ENCODE data around the gene MCF2L2. TPM values are rescaled to one million over a fixed set of nuclear protein-coding genes. Genes with fewer than 3 reads are reported as not detected.
A peak's percentile ranks its signal among the peaks of the same experiment; 100 is the strongest.

MCF2L2 gene
- total RNA-seq, 3 donors from 2014 or later = 0.84 to 2.7 (median 1.1) TPM

DNA sequence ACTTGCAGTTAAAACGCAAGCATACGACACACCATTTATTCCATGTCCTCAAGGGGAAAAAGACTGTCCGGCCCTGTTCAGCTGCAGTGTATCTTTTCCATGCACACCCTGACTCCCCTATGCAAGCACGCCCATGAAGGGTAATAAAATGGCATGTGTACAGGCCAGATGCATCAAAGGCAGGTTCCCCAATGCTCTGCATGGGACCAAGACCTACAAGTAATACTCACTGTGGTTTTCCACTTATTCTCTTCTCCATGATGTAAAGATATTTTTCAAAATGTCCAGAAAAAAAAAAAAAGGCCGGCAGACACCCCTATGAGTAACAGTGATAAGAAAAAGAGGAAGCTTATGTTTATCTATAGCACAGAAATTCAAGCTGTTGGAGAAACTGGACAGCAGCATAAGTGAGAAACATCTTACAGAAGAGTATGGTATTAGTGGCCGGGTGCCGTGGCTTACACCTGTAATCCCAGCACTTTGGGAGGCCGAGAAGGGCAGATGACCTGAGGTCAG is 70.8 kb downstream of the MCF2L2 start:
- Histone ChIP-seq H3K4me1 (ENCODE audit: low read depth) (no peaks in the 10 kb centered on the region), H3K9me3 (no peaks in the 10 kb centered on the region), H3K36me3 (ENCODE audit: low read depth) (no peaks in the 10 kb centered on the region), H3K4me3 (no peak overlapping the region)
- DNase-seq = no peak
- intact Hi-C loops (cut with DNase I, micrococcal nuclease) = no loop called here
- no peak for ATAC-seq
- TF ChIP-seq, protein P1, sequence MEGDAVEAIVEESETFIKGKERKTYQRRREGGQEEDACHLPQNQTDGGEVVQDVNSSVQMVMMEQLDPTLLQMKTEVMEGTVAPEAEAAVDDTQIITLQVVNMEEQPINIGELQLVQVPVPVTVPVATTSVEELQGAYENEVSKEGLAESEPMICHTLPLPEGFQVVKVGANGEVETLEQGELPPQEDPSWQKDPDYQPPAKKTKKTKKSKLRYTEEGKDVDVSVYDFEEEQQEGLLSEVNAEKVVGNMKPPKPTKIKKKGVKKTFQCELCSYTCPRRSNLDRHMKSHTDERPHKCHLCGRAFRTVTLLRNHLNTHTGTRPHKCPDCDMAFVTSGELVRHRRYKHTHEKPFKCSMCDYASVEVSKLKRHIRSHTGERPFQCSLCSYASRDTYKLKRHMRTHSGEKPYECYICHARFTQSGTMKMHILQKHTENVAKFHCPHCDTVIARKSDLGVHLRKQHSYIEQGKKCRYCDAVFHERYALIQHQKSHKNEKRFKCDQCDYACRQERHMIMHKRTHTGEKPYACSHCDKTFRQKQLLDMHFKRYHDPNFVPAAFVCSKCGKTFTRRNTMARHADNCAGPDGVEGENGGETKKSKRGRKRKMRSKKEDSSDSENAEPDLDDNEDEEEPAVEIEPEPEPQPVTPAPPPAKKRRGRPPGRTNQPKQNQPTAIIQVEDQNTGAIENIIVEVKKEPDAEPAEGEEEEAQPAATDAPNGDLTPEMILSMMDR (IDR thresholded peaks at IDR 0.05) = no peak

DNA sequence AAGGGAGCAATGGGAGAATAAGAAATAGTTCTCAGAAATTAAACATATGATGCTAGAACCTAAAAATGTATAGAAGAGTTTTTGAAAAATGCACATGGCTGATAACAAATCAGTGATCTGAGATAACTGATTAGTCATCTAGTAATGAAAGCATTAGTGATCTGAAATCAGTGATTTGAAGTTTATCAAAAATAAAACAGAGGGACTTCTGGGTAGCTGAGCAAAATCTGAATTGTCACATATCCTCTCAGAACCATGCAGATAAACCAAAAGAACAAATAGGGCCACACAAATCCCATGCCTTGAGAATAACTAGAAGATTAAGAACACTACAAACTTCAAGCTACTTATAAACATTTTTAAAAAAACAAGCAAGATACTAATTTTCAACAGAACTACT is 71.5 kb downstream of the MCF2L2 start:
- no peak for ATAC-seq

DNA sequence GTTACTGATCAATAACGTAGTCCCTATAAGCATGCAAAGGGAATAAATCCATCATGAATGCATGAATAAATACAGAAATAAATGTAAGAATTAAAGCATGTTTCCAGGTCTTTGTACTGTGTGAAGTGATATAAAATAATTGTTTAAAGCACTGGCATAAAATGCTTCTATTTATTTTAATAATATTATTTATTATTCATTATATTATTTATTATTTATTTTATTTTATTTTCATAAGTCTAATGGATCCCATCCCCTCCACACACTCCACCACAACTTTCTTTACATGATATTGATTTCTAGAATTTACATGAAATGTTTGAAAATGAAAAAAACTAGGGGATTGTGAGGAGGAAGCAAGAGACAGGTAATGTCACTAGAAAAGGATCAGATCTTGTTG is 73.5 kb downstream of the MCF2L2 start:
- H3K4me1 ChIP-seq (ENCODE audit: low read depth) = no peaks in the 10 kb centered on the region
- H3K4me3 ChIP-seq = no peak overlapping the region
- no peak for ATAC-seq
- TF ChIP-seq, protein P1 (IDR thresholded peaks at IDR 0.05) = no peak
- no peak for DNase-seq
- intact Hi-C loops (cut with DNase I, micrococcal nuclease) = no loop called here
- H3K36me3 ChIP-seq (ENCODE audit: low read depth) = no peaks in the 10 kb centered on the region
- H3K9me3 ChIP-seq = no peaks in the 10 kb centered on the region

More for the DNA sequence above, 71.5 kb downstream of the MCF2L2 start:
- no peaks in the 10 kb centered on the region for H3K9me3 ChIP-seq
- TF ChIP-seq, protein P1 (IDR thresholded peaks at IDR 0.05) = no peak
- intact Hi-C loops (cut with DNase I, micrococcal nuclease) = no loop called here
- H3K4me3 ChIP-seq = no peak overlapping the region
- no peaks in the 10 kb centered on the region for H3K4me1 ChIP-seq (ENCODE audit: low read depth)
- no peaks in the 10 kb centered on the region for H3K36me3 ChIP-seq (ENCODE audit: low read depth)
- DNase-seq = no peak

DNA sequence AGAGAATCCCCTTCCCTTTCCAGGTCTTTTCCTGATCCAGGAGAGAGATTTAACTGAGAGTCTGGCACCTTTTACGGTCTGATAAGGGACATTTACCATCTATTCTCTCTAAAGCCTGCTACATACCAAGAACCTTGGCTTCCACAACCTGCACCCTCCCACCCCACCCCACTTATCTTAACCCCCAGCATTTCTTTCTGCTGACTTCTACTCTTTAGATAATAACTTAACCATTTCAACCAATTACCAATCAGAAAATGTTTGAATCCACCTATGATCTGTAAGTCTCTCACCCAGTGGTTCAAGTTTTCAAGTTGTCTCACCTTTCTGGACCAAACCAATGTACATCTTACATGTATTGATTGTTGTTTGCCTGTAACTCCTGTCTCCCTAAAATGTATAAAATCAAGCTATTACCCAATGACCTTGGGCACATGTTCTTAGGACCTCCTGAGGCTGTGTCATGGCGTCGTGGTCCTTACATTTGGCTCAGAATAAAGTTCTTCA is 74.0 kb downstream of the MCF2L2 start:
- ATAC-seq (no peak), DNase-seq (no peak)
- Histone ChIP-seq H3K4me1 (ENCODE audit: low read depth) (no peaks in the 10 kb centered on the region), H3K9me3 (no peaks in the 10 kb centered on the region), H3K4me3 (no peak overlapping the region), H3K36me3 (ENCODE audit: low read depth) (no peaks in the 10 kb centered on the region)
- intact Hi-C loops (cut with DNase I, micrococcal nuclease) = no loop called here
- TF ChIP-seq, protein P1 (IDR thresholded peaks at IDR 0.05) = no peak

DNA sequence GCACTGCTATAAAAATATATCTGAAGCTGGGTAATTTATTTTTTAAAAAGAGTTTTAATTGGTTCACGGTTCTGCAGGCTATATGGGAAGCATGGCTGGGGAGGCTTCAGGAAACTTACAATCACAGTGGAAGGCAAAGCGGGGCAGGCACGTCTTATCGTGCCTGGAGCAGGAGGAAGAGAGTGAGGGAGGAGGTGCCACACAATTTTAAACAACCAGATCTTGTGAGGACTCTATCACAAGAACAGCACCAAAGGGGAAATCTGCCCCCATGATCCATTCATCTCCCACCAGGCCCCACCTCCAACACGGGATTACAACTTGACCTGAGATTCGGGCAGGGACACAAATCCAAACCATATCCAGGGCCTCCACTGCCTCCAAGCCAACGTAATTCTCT is 75.0 kb downstream of the MCF2L2 start:
- Histone ChIP-seq H3K9me3 (no peaks in the 10 kb centered on the region), H3K4me3 (no peak overlapping the region), H3K36me3 (ENCODE audit: low read depth) (no peaks in the 10 kb centered on the region), H3K4me1 (ENCODE audit: low read depth) (no peaks in the 10 kb centered on the region)
- intact Hi-C loops (cut with DNase I, micrococcal nuclease) = no loop called here
- TF ChIP-seq, protein P1 (IDR thresholded peaks at IDR 0.05) = no peak
- DNase-seq = no peak
- no peak for ATAC-seq

DNA sequence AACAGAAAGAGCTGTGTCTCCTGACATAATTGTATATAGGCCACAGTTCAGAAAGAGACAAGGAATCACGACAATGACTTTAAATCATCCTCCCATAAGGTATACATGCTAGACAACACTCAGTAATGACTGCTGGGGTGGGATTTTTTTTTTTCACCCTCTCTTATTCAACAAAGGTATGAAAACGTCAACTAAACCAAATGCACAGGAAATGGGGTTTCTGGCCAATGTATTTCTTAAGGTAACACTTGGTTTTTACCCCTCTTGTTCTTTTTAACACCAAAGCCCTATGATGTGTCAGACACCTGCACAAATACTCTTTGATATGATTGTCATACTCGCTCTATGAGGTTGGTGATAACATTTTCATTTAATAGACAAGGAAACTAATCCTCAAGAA is 78.3 kb downstream of the MCF2L2 start:
- intact Hi-C loops (cut with DNase I, micrococcal nuclease) = no loop called here
- Histone ChIP-seq H3K4me1 (ENCODE audit: low read depth) (no peaks in the 10 kb centered on the region), H3K4me3 (no peak overlapping the region), H3K36me3 (ENCODE audit: low read depth) (no peaks in the 10 kb centered on the region), H3K9me3 (no peaks in the 10 kb centered on the region)
- TF ChIP-seq, protein P1 (IDR thresholded peaks at IDR 0.05) = no peak
- ATAC-seq = peak; percentile 44
- no peak for DNase-seq
